ENCODE measurements around the gene OPN1MW3. TPM values are rescaled to one million over a fixed set of nuclear protein-coding genes. Genes with fewer than 3 reads are reported as not detected.

Gene OPN1MW3
- total RNA-seq, 1 experiment from 2014 or later = not detected

Other genes starting within 250 kb of the OPN1MW3 start
- gene IRAK1, start 237.7 kb upstream of the OPN1MW3 start, total RNA-seq (2014; rRNA removed; shearing (Covaris generic)) = 192 and 220 TPM in 2 replicates
- gene MECP2, start 159.9 kb upstream of the OPN1MW3 start, total RNA-seq (2014; rRNA removed; shearing (Covaris generic)) = 35.1 and 48.3 TPM in 2 replicates
- not detected in 2 replicates for gene OPN1LW, start 113.3 kb upstream of the OPN1MW3 start, total RNA-seq (2014; rRNA removed; shearing (Covaris generic))
- not detected in 2 replicates for gene OPN1MW, start 75.0 kb upstream of the OPN1MW3 start, total RNA-seq (2014; rRNA removed; shearing (Covaris generic))
- not detected in 2 replicates for gene OPN1MW2, start 37.8 kb upstream of the OPN1MW3 start, total RNA-seq (2014; rRNA removed; shearing (Covaris generic))
- gene TEX28, start 37.5 kb downstream of the OPN1MW3 start, total RNA-seq (2014; rRNA removed; shearing (Covaris generic)) = not detected in 2 replicates
- gene TKTL1, start 38.2 kb downstream of the OPN1MW3 start, total RNA-seq (2014; rRNA removed; shearing (Covaris generic)) = not detected in 2 replicates
- gene FLNA, start 117.1 kb downstream of the OPN1MW3 start, total RNA-seq (2014; rRNA removed; shearing (Covaris generic)) = 2,064 and 2,561 TPM in 2 replicates
- 73.1 and 82.0 TPM in 2 replicates for gene EMD, start 121.7 kb downstream of the OPN1MW3 start, total RNA-seq (2014; rRNA removed; shearing (Covaris generic))
- gene RPL10, start 140.8 kb downstream of the OPN1MW3 start, total RNA-seq (2014; rRNA removed; shearing (Covaris generic)) = 2,649 and 4,739 TPM in 2 replicates
- gene DNASE1L1, start 151.7 kb downstream of the OPN1MW3 start, total RNA-seq (2014; rRNA removed; shearing (Covaris generic)) = 65.3 and 70.8 TPM in 2 replicates
- 29.8 and 43.7 TPM in 2 replicates for gene TAFAZZIN, start 154.0 kb downstream of the OPN1MW3 start, total RNA-seq (2014; rRNA removed; shearing (Covaris generic))
- 132 and 137 TPM in 2 replicates for gene ATP6AP1, start 171.1 kb downstream of the OPN1MW3 start, total RNA-seq (2014; rRNA removed; shearing (Covaris generic))
- 143 and 229 TPM in 2 replicates for gene GDI1, start 179.6 kb downstream of the OPN1MW3 start, total RNA-seq (2014; rRNA removed; shearing (Covaris generic))
- 110 and 137 TPM in 2 replicates for gene FAM50A, start 186.6 kb downstream of the OPN1MW3 start, total RNA-seq (2014; rRNA removed; shearing (Covaris generic))
- 9.7 and 14.3 TPM in 2 replicates for gene PLXNA3, start 200.7 kb downstream of the OPN1MW3 start, total RNA-seq (2014; rRNA removed; shearing (Covaris generic))
- gene LAGE3, start 221.7 kb downstream of the OPN1MW3 start, total RNA-seq (2014; rRNA removed; shearing (Covaris generic)) = 70.5 and 109 TPM in 2 replicates
- 116 and 139 TPM in 2 replicates for gene UBL4A, start 229.0 kb downstream of the OPN1MW3 start, total RNA-seq (2014; rRNA removed; shearing (Covaris generic))
- 51.9 and 63.9 TPM in 2 replicates for gene SLC10A3, start 233.0 kb downstream of the OPN1MW3 start, total RNA-seq (2014; rRNA removed; shearing (Covaris generic))